Mucosa of rectum (tissue), 2 donors: ENCODE measurements around the gene CCAR1.
A peak's percentile ranks its signal among the peaks of the same experiment; 100 is the strongest.
"Not testable (repeated sequence)": the region's sequence is repeated elsewhere in the genome, so short reads cannot be mapped to it uniquely, and the experiment has no call there.

Experiments
- H3K27ac ChIP-seq, 2 donors: one replicate each; pipeline ENCODE4 v1.7.0; 2013; ENCODE audit warnings: inconsistent platforms in 2 of 2, low read depth in 2 of 2, low read length in 2 of 2
- H3K27me3 ChIP-seq, 2 donors: one replicate each; pipeline ENCODE4 v1.7.0; 2013; ENCODE audit warnings: low read length in 2 of 2; ENCODE audit not compliant: control insufficient read depth in 2 of 2, insufficient read depth in 2 of 2
- H3K36me3 ChIP-seq, 2 donors: one replicate each; pipeline ENCODE4 v1.7.0; 2013; ENCODE audit warnings: low read length in 2 of 2; ENCODE audit not compliant: control insufficient read depth in 2 of 2, insufficient read depth in 2 of 2
- H3K4me1 ChIP-seq, 2 donors: one replicate each; pipeline ENCODE4 v1.7.0; 2013; ENCODE audit warnings: low read length in 2 of 2, mild to moderate bottlenecking in 1 of 2; ENCODE audit not compliant: control insufficient read depth in 2 of 2, insufficient read depth in 2 of 2
- H3K4me3 ChIP-seq, 2 donors: one replicate each; pipeline ENCODE4 v1.7.0; 2013; ENCODE audit warnings: low read length in 2 of 2
- H3K9ac ChIP-seq, 2 donors: one replicate each; pipeline ENCODE4 v1.7.0; 2013; ENCODE audit warnings: low read length in 2 of 2, low read depth in 1 of 2, mild to moderate bottlenecking in 1 of 2
- H3K9me3 ChIP-seq, 2 donors: one replicate each; pipeline ENCODE4 v1.7.0; 2013; ENCODE audit warnings: low read length in 2 of 2; ENCODE audit not compliant: control insufficient read depth in 2 of 2
- donor health status: healthy.
- donor health status: Normal muscosa, but diverticular disease.

Gene CCAR1

GRCh38 chr10:68826764-68827591 is 105.9 kb downstream of the CCAR1 start, which contains the start of gene STOX1:
Gene STOX1 (plus strand): TSS chr10:68827531. CDS start chr10:68827624, 93 bp downstream.
- H3K4me1 ChIP-seq: no peaks in the 10 kb centered on the region
- no peaks in the 10 kb centered on the region for H3K36me3 ChIP-seq
- no peaks in the 10 kb centered on the region for H3K27me3 ChIP-seq
- H3K4me3 ChIP-seq: peak within 1 kb of the TSS; percentile 59 to 74
- no peak within 1 kb of the TSS for H3K27ac ChIP-seq
- H3K9me3 ChIP-seq: no peaks in the 10 kb centered on the region
- H3K9ac ChIP-seq: peak within 1 kb of the TSS in 1 of 2 donors; percentile 65

- not testable (repeated sequence) for H3K27me3 ChIP-seq, H3K9me3 ChIP-seq, H3K27ac ChIP-seq, H3K9ac ChIP-seq, H3K36me3 ChIP-seq, H3K4me1 ChIP-seq
- H3K4me3 ChIP-seq: peak overlapping the region in 1 of 2 donors; percentile 59
Observed at GRCh38 chr10:68827592-68827959, 106.5 kb downstream of the CCAR1 start.

GRCh38 chr10:68828083-68828601 is 107.1 kb downstream of the CCAR1 start:
- H3K9ac ChIP-seq, H3K27me3 ChIP-seq, H3K4me1 ChIP-seq, H3K27ac ChIP-seq, H3K9me3 ChIP-seq, H3K36me3 ChIP-seq: not testable (repeated sequence)
- peak overlapping the region; percentile 43 to 54 for H3K4me3 ChIP-seq

GRCh38 chr10:68828833-68829232 is 107.8 kb downstream of the CCAR1 start:
- Histone ChIP-seq H3K27me3 (no peaks in the 10 kb centered on the region), H3K9me3 (no peaks in the 10 kb centered on the region), H3K4me3 (no peak overlapping the region), H3K9ac (no peak overlapping the region), H3K27ac (no peak overlapping the region), H3K4me1 (no peaks in the 10 kb centered on the region), H3K36me3 (no peaks in the 10 kb centered on the region)

- no peaks in the 10 kb centered on the region for H3K36me3 ChIP-seq
- H3K4me1 ChIP-seq: no peaks in the 10 kb centered on the region
- H3K9me3 ChIP-seq: no peaks in the 10 kb centered on the region
- no peaks in the 10 kb centered on the region for H3K27me3 ChIP-seq
- H3K27ac ChIP-seq: no peak overlapping the region
- H3K9ac ChIP-seq: no peak overlapping the region
- H3K4me3 ChIP-seq: no peak overlapping the region
Observed at GRCh38 chr10:68829521-68829920, 108.5 kb downstream of the CCAR1 start.

- Histone ChIP-seq H3K4me1 (no peaks in the 10 kb centered on the region), H3K27me3 (no peaks in the 10 kb centered on the region), H3K9me3 (no peaks in the 10 kb centered on the region), H3K9ac (no peak overlapping the region), H3K36me3 (no peaks in the 10 kb centered on the region), H3K4me3 (no peak overlapping the region), H3K27ac (no peak overlapping the region)
Observed at GRCh38 chr10:68829952-68830351, 108.9 kb downstream of the CCAR1 start.

GRCh38 chr10:68831961-68832455 is 111.0 kb downstream of the CCAR1 start:
- no peak overlapping the region for H3K9ac ChIP-seq
- H3K27me3 ChIP-seq: no peaks in the 10 kb centered on the region
- no peak overlapping the region for H3K4me3 ChIP-seq
- no peaks in the 10 kb centered on the region for H3K36me3 ChIP-seq
- H3K4me1 ChIP-seq: no peaks in the 10 kb centered on the region
- no peak overlapping the region for H3K27ac ChIP-seq
- H3K9me3 ChIP-seq: no peaks in the 10 kb centered on the region

- Histone ChIP-seq H3K4me3 (no peak overlapping the region), H3K27ac (no peak overlapping the region), H3K9ac (no peak overlapping the region), H3K27me3 (no peaks in the 10 kb centered on the region), H3K36me3 (no peaks in the 10 kb centered on the region), H3K4me1 (no peaks in the 10 kb centered on the region), H3K9me3 (no peaks in the 10 kb centered on the region)
Observed at GRCh38 chr10:68832601-68833000, 111.6 kb downstream of the CCAR1 start.

- Histone ChIP-seq H3K4me1 (no peaks in the 10 kb centered on the region), H3K9ac (no peak overlapping the region), H3K27me3 (no peaks in the 10 kb centered on the region), H3K27ac (no peak overlapping the region), H3K9me3 (no peaks in the 10 kb centered on the region), H3K4me3 (no peak overlapping the region), H3K36me3 (no peaks in the 10 kb centered on the region)
Observed at GRCh38 chr10:68837626-68838322, 116.7 kb downstream of the CCAR1 start.

- not testable (repeated sequence) for H3K9me3 ChIP-seq, H3K4me1 ChIP-seq, H3K27ac ChIP-seq, H3K27me3 ChIP-seq, H3K4me3 ChIP-seq, H3K36me3 ChIP-seq, H3K9ac ChIP-seq
Observed at GRCh38 chr10:68840650-68841049, 119.6 kb downstream of the CCAR1 start.
